Urinary bladder (tissue), 4 donors: ENCODE results near the gene SBK2. TPM values are rescaled to one million over a fixed set of nuclear protein-coding genes. Genes with fewer than 3 reads are reported as not detected.
"Not testable (repeated sequence)": the region's sequence is repeated elsewhere in the genome, so short reads cannot be mapped to it uniquely, and the experiment has no call there.

Source experiments
- DNase-seq: peaks from one replicate; pipeline ENCODE4 v3.0.0-alpha.2; 2015; ENCODE audit errors: extremely low spot score
- H3K27ac ChIP-seq: one replicate; pipeline ENCODE4 v1.5.1; 2013; ENCODE audit warnings: low read depth, mild to moderate bottlenecking, moderate library complexity
- H3K36me3 ChIP-seq: one replicate; pipeline ENCODE4 v1.6.1; 2013; ENCODE audit warnings: mild to moderate bottlenecking, moderate library complexity; ENCODE audit not compliant: insufficient read depth
- H3K4me1 ChIP-seq: one replicate; pipeline ENCODE4 v1.6.1; 2013; ENCODE audit warnings: mild to moderate bottlenecking, moderate library complexity; ENCODE audit not compliant: insufficient read depth
- H3K4me3 ChIP-seq: one replicate; pipeline ENCODE4 v1.5.1; 2013; ENCODE audit warnings: low read depth, low read length
- WGBS: extraction: QIAGEN DNeasy Blood & Tissue Kit; methylation state at CpG from one replicate; pipeline ENCODE4 v1.1.7; 2013; 5-methylcytosine and 5-hydroxymethylcytosine counted together
- polyA plus RNA-seq: library from polyadenylated mRNA; stranded (reverse); fragments of 200-250 nt; gene quantifications from one replicate; pipeline ENCODE4 v1.2.3, GENCODE V29; 2013
- total RNA-seq: library from RNA; depleted of rRNA; stranded (reverse); fragments of >200 nt; gene quantifications from one replicate; pipeline ENCODE4 v1.2.3, GENCODE V29; 2014
- donor health status: healthy with polysubstance abuse.
- donor health status: healthy.

Gene SBK2
- total and polyA plus RNA-seq, 2 donors: not detected

GRCh38 chr19:55537741-55538111, 793 bp upstream of the SBK2 start:
- WGBS: 50% methylated on average over 5 of the region's 5 CpGs
- H3K36me3 ChIP-seq: no peaks in the 10 kb centered on the region
- no peak overlapping the region for H3K27ac ChIP-seq
- DNase-seq: no peak
- H3K4me3 ChIP-seq: no peak overlapping the region
- no peaks in the 10 kb centered on the region for H3K4me1 ChIP-seq

- Histone ChIP-seq H3K27ac (no peak overlapping the region), H3K36me3 (no peaks in the 10 kb centered on the region), H3K4me3 (no peak overlapping the region), H3K4me1 (no peaks in the 10 kb centered on the region)
- WGBS: 89% methylated on average over 11 of the region's 11 CpGs
- no peak for DNase-seq
Measured at GRCh38 chr19:55536366-55536765, 567 bp downstream of the SBK2 start.

- DNase-seq: no peak
- Histone ChIP-seq H3K27ac (no peak overlapping the region), H3K4me3 (no peak overlapping the region), H3K4me1 (no peaks in the 10 kb centered on the region), H3K36me3 (no peaks in the 10 kb centered on the region)
- WGBS: 86% methylated on average over 22 of the region's 22 CpGs
Measured at GRCh38 chr19:55535965-55536350, 975 bp downstream of the SBK2 start.

- WGBS: 78% methylated on average over 12 of the region's 12 CpGs
- DNase-seq: no peak
- no peak overlapping the region for H3K27ac ChIP-seq
- no peak overlapping the region for H3K4me3 ChIP-seq
- H3K4me1 ChIP-seq: no peaks in the 10 kb centered on the region
- H3K36me3 ChIP-seq: no peaks in the 10 kb centered on the region
Measured at GRCh38 chr19:55535173-55535964, 1.6 kb downstream of the SBK2 start.

GRCh38 chr19:55534280-55534679, 2.7 kb downstream of the SBK2 start:
- not testable (repeated sequence) for H3K4me1 ChIP-seq, H3K36me3 ChIP-seq, DNase-seq

GRCh38 chr19:55530996-55531395, 5.9 kb downstream of the SBK2 start:
- Histone ChIP-seq H3K4me3 (no peak overlapping the region), H3K36me3 (no peaks in the 10 kb centered on the region), H3K27ac (no peak overlapping the region), H3K4me1 (no peaks in the 10 kb centered on the region)
- WGBS: 92% methylated on average over 26 of the region's 26 CpGs
- no peak for DNase-seq

More at GRCh38 chr19:55534280-55534679, 2.7 kb downstream of the SBK2 start:
- H3K27ac ChIP-seq, H3K4me3 ChIP-seq: not testable (repeated sequence)
- WGBS: 89% methylated on average over 7 of the region's 7 CpGs

GRCh38 chr19:55529636-55530234, 7.2 kb downstream of the SBK2 start:
- DNase-seq: no peak
- no peak overlapping the region for H3K4me3 ChIP-seq
- no peak overlapping the region for H3K27ac ChIP-seq
- no peaks in the 10 kb centered on the region for H3K36me3 ChIP-seq
- 91% methylated on average over 56 of the region's 56 CpGs for WGBS
- no peaks in the 10 kb centered on the region for H3K4me1 ChIP-seq

- Histone ChIP-seq H3K4me1 (no peaks in the 10 kb centered on the region), H3K36me3 (no peaks in the 10 kb centered on the region), H3K27ac (no peak overlapping the region), H3K4me3 (no peak overlapping the region)
- DNase-seq: no peak
- 23% methylated on average over 15 of the region's 15 CpGs for WGBS
Measured at GRCh38 chr19:55528030-55528803, 8.7 kb downstream of the SBK2 start.

GRCh38 chr19:55527197-55528029, 9.5 kb downstream of the SBK2 start:
- WGBS: 88% methylated on average over 22 of the region's 22 CpGs
- no peaks in the 10 kb centered on the region for H3K4me1 ChIP-seq
- H3K36me3 ChIP-seq: no peaks in the 10 kb centered on the region
- H3K27ac ChIP-seq: no peak overlapping the region
- H3K4me3 ChIP-seq: no peak overlapping the region
- DNase-seq: no peak

- no peaks in the 10 kb centered on the region for H3K4me1 ChIP-seq
- no peak overlapping the region for H3K27ac ChIP-seq
- H3K36me3 ChIP-seq: no peaks in the 10 kb centered on the region
- WGBS: 24% methylated on average over 35 of the region's 35 CpGs
- no peak for DNase-seq
- H3K4me3 ChIP-seq: no peak overlapping the region
Measured at GRCh38 chr19:55526216-55527196, 10.4 kb downstream of the SBK2 start.

GRCh38 chr19:55525289-55526101, 11.4 kb downstream of the SBK2 start:
- Histone ChIP-seq H3K4me1 (no peaks in the 10 kb centered on the region), H3K36me3 (no peaks in the 10 kb centered on the region), H3K27ac (no peak overlapping the region), H3K4me3 (no peak overlapping the region)
- WGBS: 35% methylated on average over 29 of the region's 29 CpGs
- no peak for DNase-seq
